Uterus (tissue), 4 donors: Measurements from ENCODE around the gene HUWE1. TPM values are rescaled to one million over a fixed set of nuclear protein-coding genes. Genes with fewer than 3 reads are reported as not detected.

Experiments
- DNase-seq, 2 donors: peaks; one replicate each; pipeline ENCODE4 v3.0.0-alpha.2; 2019 to 2020
- H3K27ac ChIP-seq, 2 donors: fragments of 200-600 bp; sonication (generic); 1 replicate in 1 of 2; 2 replicates in 1 of 2; pipeline ENCODE4 v1.5.1; 2016 to 2018
- H3K27me3 ChIP-seq, 2 donors: fragments of 200-600 bp; sonication (generic); one replicate each; pipeline ENCODE4 v1.5.1; 2018 to 2019; ENCODE audit warnings: control low read depth in 1 of 2
- H3K36me3 ChIP-seq, 2 donors: fragments of 200-600 bp; sonication (generic); one replicate each; pipeline ENCODE4 v1.5.1; 2019; ENCODE audit warnings: control low read depth in 1 of 2
- H3K4me1 ChIP-seq, 2 donors: fragments of 200-600 bp; sonication (generic); one replicate each; pipeline ENCODE4 v1.5.1; 2018 to 2019; ENCODE audit warnings: control low read depth in 1 of 2
- H3K4me3 ChIP-seq, 2 donors: fragments of 200-600 bp; sonication (generic); 1 replicate in 1 of 2; 2 replicates in 1 of 2; pipeline ENCODE4 v1.5.1; 2018 to 2019; ENCODE audit warnings: mild to moderate bottlenecking in 1 of 2
- H3K9me3 ChIP-seq, 2 donors: fragments of 200-600 bp; sonication (generic); one replicate each; pipeline ENCODE4 v1.5.1; 2019; ENCODE audit warnings: control low read depth in 1 of 2
- POLR2A ChIP-seq, 2 donors: fragments of 450-650 bp; IDR thresholded peaks; one replicate each; pipeline ENCODE4 v1.6.1; 2016; ENCODE audit warnings: antibody characterized with exemption in 2 of 2, mild to moderate bottlenecking in 1 of 2, moderate library complexity in 1 of 2
- intact Hi-C: fragments of 100-400 bp; cut with DNase I; formaldehyde crosslinking; loops from one replicate; pipeline ENCODE4 v1.15.1; 2023; ENCODE audit warnings: low total_unique reads
- total RNA-seq, 4 donors: library from RNA; depleted of rRNA in 3 of 4; stranded (reverse); fragments of >200 nt in 3 of 4; gene quantifications; one replicate each; pipeline versions ENCODE4 v1.1.0 to v1.2.4, GENCODE V29; 2014 to 2023
- TF ChIP-seq, protein P1 (sequence below), 4 experiments: fragments of 200-600 bp in 2 of 4; fragments of 450-650 bp in 2 of 4; sonication (generic) in 2 of 4; IDR thresholded peaks; one replicate each; pipeline ENCODE4 v1.5.1; 2016 to 2019; ENCODE audit warnings: antibody characterized with exemption in 4 of 4, mild to moderate bottlenecking in 2 of 4, moderate library complexity in 1 of 4
- donor health status: DM: yes; HTN: yes; CAD: no.

Gene HUWE1
- total RNA-seq, 4 donors from 2014 or later = 47.9 to 252 (median 82.3) TPM

DNA sequence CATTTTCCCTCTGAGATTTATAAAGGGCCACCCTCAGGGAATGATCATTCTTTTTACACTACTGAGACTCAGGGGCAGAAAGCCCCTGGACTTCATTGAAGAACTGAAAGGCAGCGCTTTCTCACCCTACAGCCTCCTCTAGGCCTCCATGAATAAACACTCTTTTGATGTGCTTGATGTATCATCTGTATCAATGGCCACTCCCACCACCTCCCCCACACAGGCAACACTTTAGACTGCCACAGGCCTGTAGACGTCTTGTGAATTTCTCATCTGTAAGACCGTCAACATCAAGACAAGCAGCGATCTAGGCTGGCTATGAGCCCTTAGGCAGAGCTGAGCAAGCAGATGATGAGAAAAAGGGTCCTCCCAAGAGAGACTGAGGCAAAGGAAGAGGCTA is 123.2 kb downstream of the HUWE1 start:
- H3K36me3 ChIP-seq = no peaks in the 10 kb centered on the region
- no peaks in the 10 kb centered on the region for H3K4me1 ChIP-seq
- intact Hi-C loops = no loop called here
- H3K9me3 ChIP-seq = no peaks in the 10 kb centered on the region
- no peak overlapping the region for H3K27ac ChIP-seq
- TF ChIP-seq, protein P1, sequence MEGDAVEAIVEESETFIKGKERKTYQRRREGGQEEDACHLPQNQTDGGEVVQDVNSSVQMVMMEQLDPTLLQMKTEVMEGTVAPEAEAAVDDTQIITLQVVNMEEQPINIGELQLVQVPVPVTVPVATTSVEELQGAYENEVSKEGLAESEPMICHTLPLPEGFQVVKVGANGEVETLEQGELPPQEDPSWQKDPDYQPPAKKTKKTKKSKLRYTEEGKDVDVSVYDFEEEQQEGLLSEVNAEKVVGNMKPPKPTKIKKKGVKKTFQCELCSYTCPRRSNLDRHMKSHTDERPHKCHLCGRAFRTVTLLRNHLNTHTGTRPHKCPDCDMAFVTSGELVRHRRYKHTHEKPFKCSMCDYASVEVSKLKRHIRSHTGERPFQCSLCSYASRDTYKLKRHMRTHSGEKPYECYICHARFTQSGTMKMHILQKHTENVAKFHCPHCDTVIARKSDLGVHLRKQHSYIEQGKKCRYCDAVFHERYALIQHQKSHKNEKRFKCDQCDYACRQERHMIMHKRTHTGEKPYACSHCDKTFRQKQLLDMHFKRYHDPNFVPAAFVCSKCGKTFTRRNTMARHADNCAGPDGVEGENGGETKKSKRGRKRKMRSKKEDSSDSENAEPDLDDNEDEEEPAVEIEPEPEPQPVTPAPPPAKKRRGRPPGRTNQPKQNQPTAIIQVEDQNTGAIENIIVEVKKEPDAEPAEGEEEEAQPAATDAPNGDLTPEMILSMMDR (IDR thresholded peaks at IDR 0.05) = no peak
- TF ChIP-seq POLR2A (IDR thresholded peaks at IDR 0.05) = no peak
- DNase-seq = no peak
- no peak overlapping the region for H3K4me3 ChIP-seq
- H3K27me3 ChIP-seq = no peaks in the 10 kb centered on the region

GRCh38 chrX:53561912-53562311 is 124.6 kb downstream of the HUWE1 start:
- no peak for DNase-seq
- H3K9me3 ChIP-seq = no peaks in the 10 kb centered on the region
- no peaks in the 10 kb centered on the region for H3K36me3 ChIP-seq
- no peak overlapping the region for H3K27ac ChIP-seq
- intact Hi-C loops = no loop called here
- H3K27me3 ChIP-seq = no peaks in the 10 kb centered on the region
- TF ChIP-seq POLR2A (IDR thresholded peaks at IDR 0.05) = no peak
- TF ChIP-seq, protein P1 (IDR thresholded peaks at IDR 0.05) = no peak
- no peak overlapping the region for H3K4me3 ChIP-seq
- no peaks in the 10 kb centered on the region for H3K4me1 ChIP-seq

GRCh38 chrX:53558646-53559045 is 127.9 kb downstream of the HUWE1 start:
- Histone ChIP-seq H3K4me1 (no peaks in the 10 kb centered on the region), H3K9me3 (no peaks in the 10 kb centered on the region), H3K4me3 (no peak overlapping the region), H3K36me3 (no peaks in the 10 kb centered on the region), H3K27ac (no peak overlapping the region), H3K27me3 (no peaks in the 10 kb centered on the region)
- no peak for DNase-seq
- TF ChIP-seq, protein P1 (IDR thresholded peaks at IDR 0.05) = no peak
- no peak for TF ChIP-seq POLR2A (IDR thresholded peaks at IDR 0.05)
- intact Hi-C loops = no loop called here

GRCh38 chrX:53556868-53557267 is 129.7 kb downstream of the HUWE1 start:
- Histone ChIP-seq H3K36me3 (no peaks in the 10 kb centered on the region), H3K27me3 (no peaks in the 10 kb centered on the region), H3K27ac (no peak overlapping the region), H3K9me3 (no peaks in the 10 kb centered on the region), H3K4me1 (no peaks in the 10 kb centered on the region), H3K4me3 (no peak overlapping the region)
- TF ChIP-seq, protein P1 (IDR thresholded peaks at IDR 0.05) = no peak
- no peak for TF ChIP-seq POLR2A (IDR thresholded peaks at IDR 0.05)
- intact Hi-C loops = no loop called here
- no peak for DNase-seq

DNA sequence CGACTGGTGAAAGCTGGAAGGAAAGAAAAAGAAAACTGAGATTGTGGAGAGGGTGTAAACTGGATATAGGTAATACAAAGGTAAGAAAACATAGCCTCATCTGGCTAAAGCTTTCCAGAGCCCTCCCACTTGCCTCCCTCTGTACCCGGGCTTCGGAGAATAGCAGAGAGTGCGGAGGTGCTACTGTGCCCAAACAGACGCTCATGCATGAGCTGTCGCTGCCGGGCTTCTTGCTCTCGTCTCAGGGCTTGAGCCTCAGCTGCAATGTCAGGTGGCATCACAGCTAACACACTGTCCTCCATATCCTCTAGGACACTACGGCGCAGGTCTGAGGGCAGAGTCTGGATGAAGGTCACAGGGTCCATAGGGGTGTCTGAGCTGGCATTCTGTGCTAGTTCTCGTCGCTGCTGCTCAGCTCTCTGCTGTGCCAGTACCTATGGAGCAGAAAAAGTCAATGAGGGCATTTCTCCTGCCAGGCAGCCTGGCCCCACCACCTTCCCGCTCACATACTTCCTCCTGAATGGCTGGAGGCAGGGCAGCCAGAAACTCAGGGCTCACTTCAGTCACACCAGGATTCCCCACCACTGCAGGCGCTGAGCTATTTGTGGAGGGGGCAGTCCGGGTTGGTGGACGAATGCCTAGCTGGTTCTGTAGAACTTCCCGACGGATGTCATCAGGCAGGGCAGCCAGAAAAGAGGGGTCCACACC is 135.6 kb downstream of the HUWE1 start:
- Histone ChIP-seq H3K9me3 (no peaks in the 10 kb centered on the region), H3K4me1 (no peaks in the 10 kb centered on the region), H3K4me3 (no peak overlapping the region), H3K27me3 (no peaks in the 10 kb centered on the region), H3K27ac (no peak overlapping the region), H3K36me3 (no peaks in the 10 kb centered on the region)
- TF ChIP-seq, protein P1 (IDR thresholded peaks at IDR 0.05) = no peak
- no peak for TF ChIP-seq POLR2A (IDR thresholded peaks at IDR 0.05)
- intact Hi-C loops = no loop called here
- DNase-seq = no peak
